Activated naive CD4-positive, alpha-beta T cell treated with Interleukin-2 at 50 U/mL for 16 hours (primary cell): ENCODE measurements around the gene CRYBG2.

Source experiments
- DNase-seq: peaks from one replicate; pipeline ENCODE4 v3.0.0-alpha.2; 2020

The CRYBG2 gene

GRCh38 chr1:26279456-26280332, 74.2 kb downstream of the CRYBG2 start, which contains the start of gene SH3BGRL3:
Gene SH3BGRL3, plus strand, starts transcription at chr1:26280086. Its CDS starts 70 bp downstream, at chr1:26280156.
- DNase-seq = peak; percentile 84

GRCh38 chr1:26278724-26279455, 75.0 kb downstream of the CRYBG2 start:
- DNase-seq = peak; percentile 53

- DNase-seq = peak; percentile 19
These were observed 75.6 kb downstream of the CRYBG2 start for GRCh38 chr1:26278303-26278702.

- no peak for DNase-seq
These were observed 76.2 kb downstream of the CRYBG2 start for GRCh38 chr1:26277719-26278118.

GRCh38 chr1:26277261-26277661, 76.7 kb downstream of the CRYBG2 start:
- DNase-seq = no peak

GRCh38 chr1:26276432-26276838, 77.5 kb downstream of the CRYBG2 start:
- no peak for DNase-seq

GRCh38 chr1:26275580-26276431, 78.1 kb downstream of the CRYBG2 start:
- peak; percentile 78 for DNase-seq

- no peak for DNase-seq
These were observed 79.0 kb downstream of the CRYBG2 start for GRCh38 chr1:26274801-26275425.
